ENCODE measurements around the gene NEK4.
"Not testable (repeated sequence)": the region's sequence is repeated elsewhere in the genome, so short reads cannot be mapped to it uniquely, and the experiment has no call there.

The NEK4 gene

GRCh38 chr3:52777127-52777958 is 6.6 kb upstream of the NEK4 start, which contains the start of gene ITIH1:
TSS of gene ITIH1 (plus strand) at chr3:52777599. CDS start at chr3:52777616, 17 bp downstream.
- H3K27ac ChIP-seq (replicated peaks), result peak within 1 kb of the TSS; percentile 46
- no peak for DNase-seq (ENCODE audit: low read depth in 1 of 2, low spot score in 1 of 2)
- no peak for TF ChIP-seq POLR2AphosphoS5 (IDR thresholded peaks at IDR 0.05; ENCODE audit: low read depth)
- TF ChIP-seq SPI1 (IDR thresholded peaks at IDR 0.05; ENCODE audit: borderline replicate concordance, low read depth), result no peak
- no peak for TF ChIP-seq REST (IDR thresholded peaks at IDR 0.05; ENCODE audit: insufficient replicate concordance, low read depth)
- TF ChIP-seq CTCF (IDR thresholded peaks at IDR 0.05; ENCODE audit: insufficient read depth, low read length), result no peak
- TF ChIP-seq GABPA (IDR thresholded peaks at IDR 0.05; ENCODE audit: low read depth), result no peak
- no peaks in the 10 kb centered on the region for H3K27me3 ChIP-seq (ENCODE audit: insufficient read depth, poor library complexity, severe bottlenecking)
- H3K4me3 ChIP-seq (replicated peaks; ENCODE audit: insufficient read depth, low read length), result no peak within 1 kb of the TSS

- H3K27me3 ChIP-seq (ENCODE audit: insufficient read depth, poor library complexity, severe bottlenecking); H3K4me3 ChIP-seq (replicated peaks; ENCODE audit: insufficient read depth, low read length); DNase-seq (ENCODE audit: low read depth in 1 of 2, low spot score in 1 of 2): not testable (repeated sequence)
- H3K27ac ChIP-seq (replicated peaks), result peak overlapping the region; percentile 46
Measured at GRCh38 chr3:52776486-52776885, 5.7 kb upstream of the NEK4 start.

GRCh38 chr3:52775877-52776276 is 5.1 kb upstream of the NEK4 start:
- no peak for TF ChIP-seq POLR2AphosphoS5 (IDR thresholded peaks at IDR 0.05; ENCODE audit: low read depth)
- no peak for TF ChIP-seq REST (IDR thresholded peaks at IDR 0.05; ENCODE audit: insufficient replicate concordance, low read depth)
- TF ChIP-seq CTCF (IDR thresholded peaks at IDR 0.05; ENCODE audit: insufficient read depth, low read length), result no peak
- TF ChIP-seq GABPA (IDR thresholded peaks at IDR 0.05; ENCODE audit: low read depth), result no peak
- no peak for TF ChIP-seq SPI1 (IDR thresholded peaks at IDR 0.05; ENCODE audit: borderline replicate concordance, low read depth)
- H3K27ac ChIP-seq (replicated peaks), result peak overlapping the region; percentile 46
- no peak overlapping the region for H3K4me3 ChIP-seq (replicated peaks; ENCODE audit: insufficient read depth, low read length)
- DNase-seq (ENCODE audit: low read depth in 1 of 2, low spot score in 1 of 2), result peak in 1 of 2 experiments; percentile 79
- no peaks in the 10 kb centered on the region for H3K27me3 ChIP-seq (ENCODE audit: insufficient read depth, poor library complexity, severe bottlenecking)

- Histone ChIP-seq H3K4me3 (replicated peaks; ENCODE audit: insufficient read depth, low read length) (no peak overlapping the region), H3K27me3 (ENCODE audit: insufficient read depth, poor library complexity, severe bottlenecking) (no peaks in the 10 kb centered on the region), H3K27ac (replicated peaks) (peak overlapping the region; percentile 46)
- TF ChIP-seq REST (IDR thresholded peaks at IDR 0.05; ENCODE audit: insufficient replicate concordance, low read depth) (no peak), GABPA (IDR thresholded peaks at IDR 0.05; ENCODE audit: low read depth) (no peak), POLR2AphosphoS5 (IDR thresholded peaks at IDR 0.05; ENCODE audit: low read depth) (no peak), SPI1 (IDR thresholded peaks at IDR 0.05; ENCODE audit: borderline replicate concordance, low read depth) (no peak), CTCF (IDR thresholded peaks at IDR 0.05; ENCODE audit: insufficient read depth, low read length) (no peak)
- DNase-seq (ENCODE audit: low read depth in 1 of 2, low spot score in 1 of 2), result peak in 1 of 2 experiments; percentile 56
Measured at GRCh38 chr3:52774901-52775864, 4.4 kb upstream of the NEK4 start.

Measured in HL-60 (cell line).